ENCODE data around the gene CARMIL1. TPM values are rescaled to one million over a fixed set of nuclear protein-coding genes. Genes with fewer than 3 reads are reported as not detected.

The CARMIL1 gene
- total RNA-seq, 1 experiment from 2014 or later = 8.6 TPM

DNA sequence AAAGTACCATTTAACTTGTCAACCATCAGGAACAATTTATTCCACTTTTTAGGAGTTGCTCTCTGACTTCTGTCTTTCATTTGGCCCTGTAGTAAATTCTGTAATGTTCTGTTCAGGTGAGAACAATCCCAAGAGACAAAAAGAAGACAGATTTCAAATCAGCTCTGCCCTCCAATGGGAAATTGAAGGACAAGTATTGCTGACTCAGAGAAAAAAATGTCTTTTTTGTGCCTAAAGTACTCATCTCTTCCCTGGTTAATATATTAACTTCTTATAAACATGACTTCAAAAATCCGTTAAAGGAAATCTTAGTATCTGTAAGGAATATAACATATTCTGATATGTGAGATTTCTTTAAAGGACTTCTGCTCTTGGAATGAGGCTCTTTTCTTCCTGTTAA lies 334.2 kb downstream of the CARMIL1 start:
- DNase-seq (ENCODE audit: low spot score) = no peak

DNA sequence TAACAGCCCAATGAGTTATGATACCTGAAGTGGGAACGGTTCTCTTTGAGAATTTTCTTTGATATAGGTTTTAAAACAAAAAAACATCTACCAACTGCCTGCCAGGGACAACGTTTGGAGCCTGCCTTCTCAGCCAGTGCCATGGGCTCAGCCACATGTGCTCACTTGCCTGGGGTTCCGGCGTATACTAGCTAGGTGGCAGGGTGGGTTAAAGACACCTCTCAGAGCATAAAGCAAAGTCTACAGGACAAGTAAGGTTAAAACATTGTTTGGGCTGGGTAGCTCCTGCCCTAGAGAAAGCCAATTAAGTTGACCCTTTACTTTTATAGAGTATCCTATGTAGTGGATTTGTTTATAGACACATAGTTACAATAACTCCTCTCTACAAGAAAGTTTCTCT lies 334.9 kb downstream of the CARMIL1 start:
- no peak for DNase-seq (ENCODE audit: low spot score)

DNA sequence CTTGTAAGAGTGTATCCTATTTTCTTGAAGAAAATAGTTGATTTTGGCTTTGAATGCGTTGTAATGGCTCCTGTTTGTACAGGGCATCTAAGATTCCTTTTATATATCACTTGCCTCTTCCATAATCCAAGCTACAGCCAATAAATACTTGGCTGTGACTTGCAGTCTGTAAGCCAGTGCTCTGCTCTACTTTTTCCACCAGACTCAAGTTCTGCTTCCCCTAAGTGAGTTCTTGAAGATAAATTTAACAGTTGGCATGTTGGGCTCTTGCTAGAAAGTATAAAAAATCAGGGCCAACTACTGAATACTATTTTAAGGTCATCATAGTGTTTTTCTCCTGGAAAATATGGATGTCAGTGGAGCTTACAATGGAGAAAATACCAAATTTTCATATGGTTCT lies 336.3 kb downstream of the CARMIL1 start:
- DNase-seq (ENCODE audit: low spot score) = no peak

DNA sequence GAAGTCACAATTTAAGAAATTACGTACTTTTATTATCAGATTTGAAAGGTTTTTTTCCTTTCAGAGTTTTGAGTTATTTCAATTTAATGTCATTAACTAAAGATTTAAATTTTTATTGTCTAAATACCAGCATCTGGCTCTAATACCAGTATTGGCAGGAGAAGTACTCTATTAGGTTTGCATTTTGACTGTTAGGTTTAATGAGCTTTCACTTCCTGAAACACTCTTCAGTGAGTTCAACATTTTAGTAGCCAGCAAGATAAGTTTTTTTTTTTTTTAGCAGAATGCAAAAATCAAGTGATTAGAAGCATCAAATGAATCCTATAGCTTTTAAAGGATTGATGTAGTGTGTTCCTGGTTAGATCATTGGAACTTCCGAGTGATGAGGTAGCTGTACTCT lies 338.8 kb downstream of the CARMIL1 start:
- no peak for DNase-seq (ENCODE audit: low spot score)

DNA sequence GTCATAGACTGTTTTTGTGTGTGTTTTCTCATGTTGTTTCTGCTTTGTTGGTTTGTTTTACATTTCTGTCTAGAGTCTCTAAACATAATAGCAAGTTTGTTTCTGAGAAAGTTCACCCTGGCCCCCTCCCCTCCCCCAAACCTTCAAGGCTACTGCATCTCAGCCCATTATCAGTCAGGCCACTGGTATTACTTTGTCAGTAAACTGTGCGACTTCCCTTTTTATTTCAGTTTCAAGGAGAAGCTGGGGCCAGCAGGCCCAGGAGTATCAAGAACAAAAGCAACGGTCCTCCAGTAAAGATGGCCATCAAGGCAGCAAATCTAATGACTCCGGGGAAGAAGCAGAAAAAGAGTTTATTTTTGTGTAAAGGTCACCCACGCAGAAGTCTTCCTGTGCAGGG lies 340.0 kb downstream of the CARMIL1 start:
- DNase-seq (ENCODE audit: low spot score) = no peak

DNA sequence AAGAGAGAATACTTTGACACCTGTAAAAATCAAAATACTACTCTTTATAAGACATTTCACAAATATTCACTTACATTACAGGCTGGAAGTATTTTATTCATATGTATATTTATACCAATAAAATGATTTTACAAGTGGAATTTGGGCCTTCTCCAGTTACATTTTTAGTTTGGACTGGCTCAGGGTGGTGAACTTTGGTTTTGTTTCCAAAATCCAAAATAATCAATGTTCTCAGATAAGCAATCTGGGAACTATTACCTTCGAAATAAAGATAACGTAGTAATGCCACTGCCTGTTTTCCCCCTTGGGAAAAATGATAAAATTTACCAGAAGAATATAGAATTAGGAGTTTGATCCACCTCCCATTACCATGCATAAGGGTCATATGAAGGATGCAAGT lies 341.2 kb downstream of the CARMIL1 start:
- DNase-seq (ENCODE audit: low spot score) = no peak

DNA sequence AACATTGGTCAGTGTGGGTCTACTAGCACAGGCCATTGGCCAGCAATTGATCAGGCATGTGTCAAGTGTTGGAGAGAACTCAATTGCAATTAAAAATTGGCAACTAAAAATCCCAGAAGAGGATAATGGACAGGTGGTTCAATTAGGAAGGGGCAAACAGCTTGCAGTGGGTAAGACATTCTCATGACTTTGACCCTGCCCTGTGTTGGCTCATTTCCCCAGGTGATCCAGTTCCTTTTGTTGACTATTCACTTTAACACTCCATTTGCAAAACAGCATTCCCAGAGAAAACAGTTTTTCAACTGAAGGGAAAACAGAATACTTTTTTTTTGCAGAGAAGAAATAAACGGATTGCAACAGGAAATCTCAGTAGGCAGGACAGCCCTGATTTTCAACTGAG lies 343.9 kb downstream of the CARMIL1 start:
- DNase-seq (ENCODE audit: low spot score) = no peak

DNA sequence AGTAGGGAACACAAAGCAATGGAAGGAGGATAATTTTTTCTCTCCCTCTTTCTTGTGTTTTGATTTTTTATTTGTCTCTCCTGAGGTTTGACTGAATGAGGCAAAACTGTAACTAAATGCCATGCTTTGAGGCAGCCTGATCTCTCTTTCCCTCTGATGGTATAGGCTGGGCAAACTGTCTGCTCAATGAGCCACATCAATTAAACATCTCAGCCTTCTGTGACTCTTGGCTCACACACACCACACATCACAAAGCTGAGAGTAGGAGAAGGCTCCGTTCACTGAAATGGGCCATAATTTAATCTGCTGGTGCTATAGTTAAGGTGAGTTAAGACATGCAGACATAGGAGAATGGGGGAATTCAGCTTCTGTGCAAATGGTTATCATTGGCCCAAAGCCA lies 344.7 kb downstream of the CARMIL1 start:
- no peak for DNase-seq (ENCODE audit: low spot score)

DNA sequence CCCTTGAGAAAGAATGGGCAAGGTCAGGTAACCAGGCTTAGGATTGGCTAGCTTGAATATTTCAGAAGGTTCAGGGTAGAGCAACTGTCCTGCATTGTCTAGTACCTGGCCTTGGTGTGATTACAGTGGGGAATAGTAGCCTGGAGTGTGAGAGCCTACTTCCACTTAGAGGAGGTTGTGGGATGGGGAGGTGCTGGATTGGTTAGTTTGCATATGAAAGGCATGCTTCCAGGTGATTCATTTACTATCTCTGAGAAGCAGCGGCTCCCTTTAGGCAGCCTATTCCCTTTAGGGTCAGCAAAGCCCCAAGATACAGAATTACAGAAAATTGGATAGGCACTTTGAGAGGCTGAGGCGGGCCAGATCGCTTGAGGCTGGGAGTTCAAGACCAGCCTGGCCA lies 347.8 kb downstream of the CARMIL1 start:
- no peak for DNase-seq (ENCODE audit: low spot score)

DNA sequence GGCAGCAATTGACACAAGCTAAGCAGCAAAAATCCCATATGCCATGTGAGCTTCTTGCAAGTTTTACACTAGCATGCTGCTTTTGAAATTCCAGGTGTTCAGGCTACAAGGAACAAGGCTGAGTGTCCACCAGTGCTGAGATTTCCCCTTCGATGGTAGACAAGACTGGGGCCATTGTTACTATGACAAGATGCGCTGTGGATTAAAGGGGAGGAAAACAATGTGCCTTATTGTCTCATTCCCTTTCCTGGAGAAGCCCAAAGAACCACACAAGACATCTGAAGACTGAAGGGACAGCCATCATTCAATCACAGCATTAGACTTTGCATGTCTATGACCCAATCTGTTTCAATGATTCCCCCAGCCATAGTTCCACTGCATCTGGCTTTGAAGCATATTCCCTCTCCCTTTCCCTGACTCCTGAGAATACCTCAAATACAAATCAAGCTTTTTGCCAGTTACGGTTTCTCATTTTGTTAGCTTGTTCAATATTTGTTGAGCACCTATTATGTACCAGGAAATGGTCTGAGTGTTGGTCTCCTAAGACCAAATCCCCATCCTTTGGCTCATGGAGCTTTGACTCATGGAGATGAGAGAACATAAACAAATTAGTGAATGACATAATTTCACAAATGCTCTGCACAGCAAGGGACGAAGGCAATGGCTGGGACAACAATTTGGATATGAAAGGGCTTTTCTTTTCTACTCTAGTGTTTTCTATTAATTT lies 349.5 kb downstream of the CARMIL1 start:
- no peak for DNase-seq (ENCODE audit: low spot score)

DNA sequence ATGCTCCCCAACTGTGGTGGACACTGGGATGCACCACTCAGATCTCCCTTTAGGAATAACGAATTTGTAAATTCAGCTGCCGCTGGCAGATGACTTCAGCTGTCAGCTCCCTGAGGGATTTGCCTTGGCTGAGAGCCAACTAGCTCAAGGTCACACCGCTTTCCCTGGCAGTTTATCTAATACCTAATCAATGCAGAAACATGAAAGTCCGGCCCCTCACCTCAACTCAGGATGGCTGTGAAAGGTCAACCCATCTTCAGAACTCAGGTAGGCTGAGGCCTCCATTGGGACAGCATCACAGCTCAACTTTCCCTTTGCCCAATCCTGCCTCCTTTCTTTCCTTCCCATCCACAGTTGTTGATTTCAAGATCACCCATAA lies 350.0 kb downstream of the CARMIL1 start:
- no peak for DNase-seq (ENCODE audit: low spot score)

DNA sequence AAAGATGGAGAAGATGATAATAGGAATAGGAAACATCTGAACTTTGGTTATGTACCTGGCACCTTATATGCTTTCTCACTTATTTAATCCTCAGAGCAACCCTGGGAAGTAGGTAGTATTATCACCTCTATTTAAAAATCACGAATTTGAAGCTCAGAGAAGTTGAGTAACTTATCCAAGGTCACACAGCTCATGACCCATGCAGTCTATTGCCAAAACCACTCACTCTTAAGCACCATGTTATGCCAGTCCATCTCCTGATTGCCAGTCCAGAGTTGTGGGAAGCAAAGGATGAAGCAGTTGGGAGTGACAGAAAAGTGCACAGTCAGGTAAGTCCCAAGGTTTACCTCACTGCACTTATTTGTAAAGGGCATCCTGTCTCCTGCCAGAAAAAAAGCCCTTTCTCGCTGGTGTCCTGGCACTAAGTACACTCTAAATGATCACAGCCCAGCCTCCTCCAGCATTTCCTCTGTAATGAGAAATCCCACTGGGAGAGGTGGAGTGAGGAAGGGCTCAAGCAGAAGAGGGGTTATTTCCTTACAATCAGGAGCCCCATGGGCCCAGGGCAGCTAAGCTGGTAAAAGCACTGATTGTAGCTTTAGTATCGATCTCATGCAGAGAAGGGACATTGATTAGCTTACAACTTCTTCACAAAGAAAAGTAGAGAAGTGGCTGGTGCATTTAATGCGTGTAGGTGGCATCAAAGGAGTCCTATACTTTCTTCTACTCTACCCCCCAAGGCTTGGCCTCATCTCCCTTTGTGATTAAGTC lies 351.5 kb downstream of the CARMIL1 start:
- DNase-seq (ENCODE audit: low spot score) = no peak

DNA sequence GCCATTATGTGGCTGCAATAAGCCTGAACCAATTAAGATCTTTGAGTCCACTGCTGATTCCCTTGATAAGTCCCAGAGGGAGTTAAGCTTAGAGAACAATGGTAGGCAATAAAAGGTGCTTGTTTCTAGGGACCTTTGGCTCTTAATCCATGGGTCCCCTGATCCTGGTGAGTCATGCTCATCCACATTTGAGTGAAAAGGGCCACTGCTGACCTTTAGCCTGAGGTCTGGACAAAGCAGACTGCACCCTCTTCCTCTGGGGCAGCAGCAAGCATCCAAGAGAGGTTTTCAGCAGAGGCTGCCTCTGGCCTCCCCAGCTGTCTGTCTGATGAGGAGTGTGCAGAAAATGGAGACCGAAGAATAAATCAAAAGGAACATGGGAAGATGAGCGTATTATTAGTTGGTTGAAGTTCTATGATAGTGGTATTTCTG lies 356.7 kb downstream of the CARMIL1 start:
- DNase-seq (ENCODE audit: low spot score) = no peak

DNA sequence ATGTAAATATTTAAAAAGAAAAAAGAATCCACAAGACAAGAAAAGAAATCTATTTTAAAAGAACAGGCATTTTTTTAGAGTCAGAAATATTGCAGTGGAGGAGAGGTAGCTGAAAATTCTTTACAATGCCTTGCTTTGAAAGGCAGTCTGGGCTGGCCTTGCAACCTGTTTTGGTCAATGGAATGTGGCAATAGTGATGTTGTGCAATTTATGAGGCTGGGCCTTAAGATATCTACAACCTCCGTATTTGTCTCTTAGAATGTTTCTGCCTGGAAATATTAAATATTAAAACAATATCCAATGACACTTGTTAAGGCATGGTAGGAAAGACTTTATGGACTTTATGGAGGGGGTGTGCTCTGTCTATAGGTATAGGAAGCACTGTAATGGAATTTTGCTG lies 358.0 kb downstream of the CARMIL1 start:
- DNase-seq (ENCODE audit: low spot score) = no peak

DNA sequence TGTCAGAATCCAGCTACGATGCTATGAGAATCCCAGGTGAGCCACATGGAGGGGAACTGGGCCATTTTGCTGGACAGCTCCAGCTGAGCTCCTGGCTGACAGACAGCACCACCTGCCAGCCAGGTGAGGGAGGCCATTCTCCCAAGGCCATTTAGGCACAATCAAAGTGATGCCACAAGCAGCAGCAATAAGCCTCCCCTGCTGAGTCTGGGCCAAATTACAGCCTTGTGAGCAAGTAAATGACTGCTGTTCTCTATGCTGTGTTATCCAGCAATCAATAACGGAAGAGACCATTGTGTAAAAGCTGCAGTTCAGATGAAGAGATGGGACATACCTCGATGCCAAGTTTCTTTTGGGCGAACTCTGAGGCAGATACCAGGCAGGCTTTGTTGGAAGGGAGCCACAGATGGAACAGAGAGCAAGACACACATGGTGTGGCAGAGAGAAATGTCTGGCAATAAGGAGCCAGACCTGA lies 358.8 kb downstream of the CARMIL1 start:
- no peak for DNase-seq (ENCODE audit: low spot score)

DNA sequence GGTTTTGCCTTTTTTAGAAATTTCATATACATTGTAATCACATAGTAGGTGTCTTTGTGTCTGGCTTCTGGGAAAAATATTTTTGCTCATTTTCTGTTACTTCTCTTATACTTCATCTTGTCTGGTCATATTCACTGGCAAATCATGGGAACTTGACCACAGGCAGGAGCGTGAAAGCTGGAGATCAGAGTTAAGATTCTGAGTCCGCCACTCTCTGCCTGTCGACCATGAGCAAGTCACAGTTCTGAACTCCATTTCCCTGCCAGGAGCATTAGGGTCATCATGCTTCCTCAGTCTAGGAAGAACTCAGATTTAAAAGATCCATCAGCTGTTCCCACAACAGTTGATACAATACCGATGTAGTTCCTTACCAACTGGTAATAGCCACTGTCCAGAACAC lies 360.5 kb downstream of the CARMIL1 start:
- no peak for DNase-seq (ENCODE audit: low spot score)

DNA sequence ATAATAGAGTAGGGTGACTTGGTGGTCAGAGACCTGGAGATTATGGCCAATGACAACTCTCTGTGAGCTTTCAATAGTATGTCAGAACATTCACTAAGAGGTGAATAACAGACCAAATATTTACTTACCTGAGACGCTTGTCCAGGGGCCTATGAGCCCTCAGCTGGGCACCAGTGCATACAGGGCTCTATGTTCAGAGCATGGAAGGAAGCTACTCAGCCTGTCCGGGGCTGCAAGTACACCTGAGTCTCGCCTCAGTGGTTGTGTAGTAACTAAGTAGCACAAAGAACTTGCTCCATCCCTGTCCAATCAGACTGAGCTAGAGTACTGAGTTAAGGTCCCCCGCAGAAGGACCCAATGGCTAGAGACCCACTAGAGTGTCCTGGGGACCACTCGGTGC lies 361.3 kb downstream of the CARMIL1 start:
- no peak for DNase-seq (ENCODE audit: low spot score)

DNA sequence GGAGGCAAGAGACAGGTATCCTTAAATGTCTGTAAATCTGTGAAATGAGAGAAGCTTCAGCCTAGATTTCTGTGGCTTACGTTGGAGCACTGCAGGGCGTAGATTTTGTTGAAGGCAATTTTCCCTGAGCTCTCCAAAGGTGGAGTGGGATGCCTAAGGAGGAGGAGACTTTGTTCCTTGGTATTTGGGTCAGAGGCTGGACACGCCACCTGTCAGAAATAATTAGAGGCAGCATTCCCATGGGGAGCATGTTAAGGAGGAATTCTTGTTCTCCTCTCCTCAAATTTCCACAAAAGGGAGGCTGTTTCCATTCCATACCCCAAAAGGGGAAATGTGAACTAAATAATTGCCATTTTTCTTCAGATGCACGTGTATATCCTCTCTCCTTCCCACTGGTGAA lies 361.7 kb downstream of the CARMIL1 start:
- no peak for DNase-seq (ENCODE audit: low spot score)

DNA sequence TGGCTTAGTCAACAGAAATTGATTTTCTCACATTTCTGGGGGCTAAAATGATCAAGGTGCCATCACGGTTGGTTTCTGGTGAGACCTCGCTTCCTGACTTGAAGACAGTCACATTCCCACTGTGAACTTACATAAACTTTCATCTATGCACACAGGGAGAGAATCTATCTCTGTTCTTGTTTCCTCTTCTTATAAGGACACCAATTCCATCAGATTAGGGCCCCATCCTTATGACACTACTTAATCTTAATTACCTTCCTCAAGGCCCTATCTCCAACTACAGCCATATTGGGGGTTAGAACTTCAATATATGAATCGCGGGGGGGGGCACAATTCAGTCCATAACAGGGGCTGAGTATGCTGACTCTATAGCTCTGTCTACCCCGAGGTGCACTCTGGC lies 362.2 kb downstream of the CARMIL1 start:
- DNase-seq (ENCODE audit: low spot score) = no peak

DNA sequence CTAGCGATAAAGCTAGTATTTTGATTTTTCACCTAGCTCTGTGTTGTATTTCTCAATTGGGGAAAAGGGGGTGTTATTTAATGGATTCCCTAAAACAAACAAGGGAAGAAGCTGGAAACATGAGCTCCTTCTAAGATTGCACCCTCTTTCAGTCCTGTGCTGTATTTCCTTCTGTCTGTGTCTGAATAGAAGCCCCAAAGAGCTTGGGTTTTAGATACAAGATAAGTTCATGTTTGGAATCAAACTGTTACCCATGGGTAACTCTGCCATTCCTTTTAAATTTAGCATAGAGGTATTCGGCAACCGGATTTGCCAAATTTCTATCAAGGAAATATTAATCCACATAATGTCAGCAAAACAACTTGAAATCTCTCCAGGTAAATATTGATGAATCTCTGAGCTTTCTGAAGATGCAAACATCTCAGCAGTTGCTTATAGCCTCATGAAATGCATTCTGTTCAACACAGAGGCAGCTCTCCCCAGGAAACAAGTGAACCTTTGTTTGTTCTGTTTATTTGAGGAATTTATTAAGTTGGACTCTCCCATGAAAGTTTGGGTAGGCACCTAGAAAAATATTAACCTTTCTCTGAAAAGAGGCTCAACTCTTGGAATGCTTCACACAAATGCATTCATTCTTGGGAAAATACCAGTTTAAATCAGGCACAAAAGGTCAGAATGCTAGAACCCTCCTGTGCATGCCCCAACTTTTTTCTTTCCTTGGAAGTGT lies 362.9 kb downstream of the CARMIL1 start:
- no peak for DNase-seq (ENCODE audit: low spot score)

DNA sequence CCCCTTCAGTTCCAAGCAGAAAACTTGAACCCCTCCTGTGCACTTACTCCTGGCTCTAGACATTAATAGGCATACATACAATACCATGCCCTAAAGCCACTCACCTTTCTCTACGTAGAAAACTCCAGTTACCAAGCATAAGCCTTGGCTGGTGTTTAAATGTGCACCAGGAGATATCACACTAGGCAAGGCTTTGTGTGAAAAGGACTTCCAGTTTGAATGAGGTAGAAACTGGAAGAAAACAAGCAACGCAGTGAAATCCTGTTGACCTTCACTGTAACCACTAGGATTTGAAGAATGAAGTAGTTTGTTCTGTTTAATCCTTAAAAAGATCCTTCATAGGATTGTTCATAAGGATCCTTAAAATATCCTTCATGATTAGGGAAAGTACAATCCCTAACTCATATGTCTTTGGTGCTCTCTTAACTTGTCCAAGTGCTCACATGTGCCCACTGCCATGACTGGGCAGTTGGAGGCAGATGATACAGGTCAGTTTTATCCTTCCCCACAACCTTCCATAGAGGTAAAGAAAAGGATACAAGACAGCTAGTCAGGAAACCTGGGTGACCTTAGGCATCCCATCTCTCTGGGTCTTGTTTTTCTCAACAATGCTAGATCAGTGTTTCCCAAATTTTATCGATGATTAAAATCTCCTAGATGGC lies 363.6 kb downstream of the CARMIL1 start:
- DNase-seq (ENCODE audit: low spot score) = no peak

DNA sequence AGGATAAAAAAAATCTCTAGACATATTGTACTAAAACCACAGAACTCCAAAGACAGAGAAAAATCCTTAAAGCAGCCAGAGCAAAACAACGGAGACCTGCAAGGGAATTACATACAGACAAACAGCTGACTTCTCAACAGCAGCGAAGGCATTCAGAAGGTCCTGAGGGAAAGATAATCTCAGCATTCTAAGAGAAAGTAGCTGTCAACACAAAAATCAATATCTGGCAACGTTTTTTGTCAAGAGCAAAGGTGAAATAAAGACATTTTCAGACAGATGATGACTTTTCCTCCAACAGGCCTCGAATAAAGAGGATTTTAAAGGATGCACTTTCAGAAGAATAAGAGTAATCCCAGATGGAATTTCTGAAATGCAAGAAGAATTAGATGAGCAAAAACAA lies 366.7 kb downstream of the CARMIL1 start:
- no peak for DNase-seq (ENCODE audit: low spot score)
